BLaER1 (cell line): ENCODE results near the gene RASGRP1.

Experiments
- H3K27ac ChIP-seq: shearing (Covaris generic); formaldehyde crosslinking; 2 replicates; pipeline ENCODE4 v1.8.1; 2022
- H3K27me3 ChIP-seq: shearing (Covaris generic); formaldehyde crosslinking; 2 replicates; pipeline ENCODE4 v1.8.1; 2022
- H3K36me3 ChIP-seq: shearing (Covaris generic); formaldehyde crosslinking; 2 replicates; pipeline ENCODE4 v1.8.1; 2022
- H3K4me1 ChIP-seq: shearing (Covaris generic); formaldehyde crosslinking; 2 replicates; pipeline ENCODE4 v1.8.1; 2022
- H3K4me2 ChIP-seq: shearing (Covaris generic); formaldehyde crosslinking; 2 replicates; pipeline ENCODE4 v1.8.1; 2022
- H3K4me3 ChIP-seq: shearing (Covaris generic); formaldehyde crosslinking; 2 replicates; pipeline ENCODE4 v1.8.1; 2022
- H3K9ac ChIP-seq: shearing (Covaris generic); formaldehyde crosslinking; 2 replicates; pipeline ENCODE4 v1.8.1; 2022
- H3K9me3 ChIP-seq: shearing (Covaris generic); formaldehyde crosslinking; 2 replicates; pipeline ENCODE4 v1.8.1; 2022
- H4K20me1 ChIP-seq: shearing (Covaris generic); formaldehyde crosslinking; 2 replicates; pipeline ENCODE4 v1.8.1; 2022
- Cebpa-rat ChIP-seq: shearing (Covaris generic); IDR thresholded peaks from 2 replicates; pipeline ENCODE4 v1.8.1; 2022

The RASGRP1 gene

GRCh38 chr15:38499651-38500050 is 65.0 kb downstream of the RASGRP1 start:
- H3K36me3 ChIP-seq = peaks cover 59% of the 10 kb centered on the region
- no peak overlapping the region for H3K27ac ChIP-seq
- H3K9ac ChIP-seq = no peak overlapping the region
- H4K20me1 ChIP-seq = no peaks in the 10 kb centered on the region
- no peak for TF ChIP-seq Cebpa-rat
- H3K4me3 ChIP-seq = no peak overlapping the region
- H3K27me3 ChIP-seq = no peaks in the 10 kb centered on the region
- no peaks in the 10 kb centered on the region for H3K4me1 ChIP-seq
- H3K4me2 ChIP-seq = no peak overlapping the region
- H3K9me3 ChIP-seq = peaks cover 5% of the 10 kb centered on the region; the same call in 1 of the 2 replicates

GRCh38 chr15:38496151-38496550 is 68.5 kb downstream of the RASGRP1 start:
- Histone ChIP-seq H4K20me1 (no peaks in the 10 kb centered on the region), H3K4me3 (no peak overlapping the region), H3K4me1 (no peaks in the 10 kb centered on the region), H3K9me3 (peaks cover 5% of the 10 kb centered on the region; the same call in 1 of the 2 replicates), H3K27me3 (no peaks in the 10 kb centered on the region), H3K9ac (no peak overlapping the region), H3K36me3 (peaks cover 45% of the 10 kb centered on the region), H3K4me2 (no peak overlapping the region), H3K27ac (no peak overlapping the region)
- TF ChIP-seq Cebpa-rat = no peak

DNA sequence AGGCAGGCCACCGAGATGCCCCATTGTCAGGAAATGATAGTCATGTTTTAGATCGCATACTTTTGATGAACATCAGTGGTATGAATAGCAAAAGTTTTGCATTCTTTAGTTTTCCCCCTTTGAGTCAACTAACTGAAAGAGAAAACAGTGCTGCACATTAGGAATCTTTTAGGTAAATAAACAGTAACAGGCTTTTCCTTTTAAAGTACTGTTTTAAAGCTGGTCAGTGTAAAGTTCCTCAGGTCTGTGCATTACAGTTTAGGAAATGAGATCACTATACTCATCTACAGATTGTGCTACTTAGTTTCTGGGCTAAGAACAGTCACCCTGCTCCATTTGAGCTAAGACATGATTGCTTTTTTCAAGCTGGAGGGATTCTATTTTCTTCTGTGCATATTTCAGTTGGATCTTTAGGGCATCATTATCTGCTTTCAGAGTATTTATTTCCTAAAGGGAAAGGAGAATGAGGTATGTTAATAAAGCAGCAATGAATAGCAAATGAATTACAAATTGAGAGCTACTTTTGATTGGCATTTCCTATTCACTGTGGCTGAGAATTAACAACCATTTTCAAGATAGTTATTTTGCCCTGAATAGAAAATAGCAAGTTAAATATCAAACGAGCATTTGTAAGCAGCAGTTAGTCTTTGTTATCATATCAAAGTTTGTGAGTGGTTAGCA is 74.2 kb downstream of the RASGRP1 start:
- Histone ChIP-seq H3K4me2 (no peak overlapping the region), H3K36me3 (peaks cover 42% of the 10 kb centered on the region), H3K9me3 (no peaks in the 10 kb centered on the region), H4K20me1 (no peaks in the 10 kb centered on the region), H3K27me3 (no peaks in the 10 kb centered on the region), H3K4me3 (no peak overlapping the region), H3K4me1 (no peaks in the 10 kb centered on the region), H3K27ac (no peak overlapping the region), H3K9ac (no peak overlapping the region)
- TF ChIP-seq Cebpa-rat = no peak

GRCh38 chr15:38487378-38487777 is 77.2 kb downstream of the RASGRP1 start:
- no peaks in the 10 kb centered on the region for H4K20me1 ChIP-seq
- peaks cover 4% of the 10 kb centered on the region; the same call in 1 of the 2 replicates for H3K4me1 ChIP-seq
- no peaks in the 10 kb centered on the region for H3K9me3 ChIP-seq
- no peak overlapping the region for H3K4me3 ChIP-seq
- H3K36me3 ChIP-seq = peaks cover 34% of the 10 kb centered on the region
- H3K9ac ChIP-seq = no peak overlapping the region
- no peaks in the 10 kb centered on the region for H3K27me3 ChIP-seq
- TF ChIP-seq Cebpa-rat = no peak
- no peak overlapping the region for H3K27ac ChIP-seq
- no peak overlapping the region for H3K4me2 ChIP-seq

GRCh38 chr15:38486936-38487335 is 77.7 kb downstream of the RASGRP1 start:
- H3K4me3 ChIP-seq = no peak overlapping the region
- peaks cover 39% of the 10 kb centered on the region for H3K36me3 ChIP-seq
- H3K9me3 ChIP-seq = no peaks in the 10 kb centered on the region
- H3K27me3 ChIP-seq = no peaks in the 10 kb centered on the region
- no peak overlapping the region for H3K9ac ChIP-seq
- H3K4me1 ChIP-seq = peaks cover 7% of the 10 kb centered on the region; the same call in 1 of the 2 replicates
- no peaks in the 10 kb centered on the region for H4K20me1 ChIP-seq
- H3K4me2 ChIP-seq = no peak overlapping the region
- no peak overlapping the region for H3K27ac ChIP-seq
- no peak for TF ChIP-seq Cebpa-rat

GRCh38 chr15:38482572-38482971 is 82.0 kb downstream of the RASGRP1 start:
- no peaks in the 10 kb centered on the region for H4K20me1 ChIP-seq

GRCh38 chr15:38481761-38482160 is 82.9 kb downstream of the RASGRP1 start:
- no peak for TF ChIP-seq Cebpa-rat
- no peak overlapping the region for H3K27ac ChIP-seq

More at GRCh38 chr15:38482572-38482971, 82.0 kb downstream of the RASGRP1 start:
- Histone ChIP-seq H3K9me3 (no peaks in the 10 kb centered on the region), H3K4me1 (peaks cover 19% of the 10 kb centered on the region; the same call in 1 of the 2 replicates), H3K27ac (no peak overlapping the region), H3K9ac (no peak overlapping the region), H3K27me3 (no peaks in the 10 kb centered on the region), H3K4me3 (no peak overlapping the region), H3K4me2 (peak overlapping the region; percentile 6; the same call in 1 of the 2 replicates), H3K36me3 (peaks cover 43% of the 10 kb centered on the region)
- no peak for TF ChIP-seq Cebpa-rat

GRCh38 chr15:38481113-38481512 is 83.5 kb downstream of the RASGRP1 start:
- no peak overlapping the region for H3K9ac ChIP-seq
- no peak for TF ChIP-seq Cebpa-rat
- no peak overlapping the region for H3K4me2 ChIP-seq
- no peaks in the 10 kb centered on the region for H3K9me3 ChIP-seq
- peaks cover 19% of the 10 kb centered on the region; the same call in 1 of the 2 replicates for H3K4me1 ChIP-seq
- H3K36me3 ChIP-seq = peaks cover 42% of the 10 kb centered on the region
- no peak overlapping the region for H3K27ac ChIP-seq
- H4K20me1 ChIP-seq = no peaks in the 10 kb centered on the region
- H3K27me3 ChIP-seq = no peaks in the 10 kb centered on the region
- H3K4me3 ChIP-seq = no peak overlapping the region

More at GRCh38 chr15:38481761-38482160, 82.9 kb downstream of the RASGRP1 start:
- H4K20me1 ChIP-seq = no peaks in the 10 kb centered on the region
- H3K9ac ChIP-seq = no peak overlapping the region
- H3K36me3 ChIP-seq = peaks cover 43% of the 10 kb centered on the region
- H3K27me3 ChIP-seq = no peaks in the 10 kb centered on the region
- H3K9me3 ChIP-seq = no peaks in the 10 kb centered on the region
- H3K4me3 ChIP-seq = no peak overlapping the region
- H3K4me2 ChIP-seq = no peak overlapping the region
- peaks cover 19% of the 10 kb centered on the region; the same call in 1 of the 2 replicates for H3K4me1 ChIP-seq

DNA sequence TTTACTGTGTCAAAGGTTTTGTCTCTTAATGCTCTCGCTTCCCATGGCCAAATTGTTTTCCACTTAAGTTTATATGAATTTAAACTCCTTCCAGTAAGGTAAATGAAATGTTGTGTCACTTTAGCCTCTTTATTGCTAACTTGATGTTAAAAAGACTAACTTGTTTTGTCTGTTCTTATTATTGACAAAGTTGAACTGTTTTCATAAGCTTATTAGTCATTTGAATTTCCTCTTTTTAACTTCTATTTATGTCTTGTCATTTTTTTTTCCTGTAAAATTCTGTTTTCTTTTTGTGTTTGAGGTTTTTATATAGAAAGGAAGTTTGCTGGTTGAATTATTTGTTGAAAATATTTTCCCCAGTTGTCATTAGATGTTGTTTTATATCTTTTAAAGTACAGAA is 84.9 kb downstream of the RASGRP1 start:
- H3K36me3 ChIP-seq = peaks cover 50% of the 10 kb centered on the region
- H3K4me2 ChIP-seq = peak overlapping the region; percentile 17; the same call in 1 of the 2 replicates
- no peaks in the 10 kb centered on the region for H4K20me1 ChIP-seq
- H3K9me3 ChIP-seq = no peaks in the 10 kb centered on the region
- H3K4me1 ChIP-seq = peaks cover 19% of the 10 kb centered on the region; the same call in 1 of the 2 replicates
- H3K4me3 ChIP-seq = no peak overlapping the region
- H3K27ac ChIP-seq = no peak overlapping the region
- TF ChIP-seq Cebpa-rat = no peak
- no peak overlapping the region for H3K9ac ChIP-seq
- H3K27me3 ChIP-seq = no peaks in the 10 kb centered on the region

GRCh38 chr15:38479266-38479665 is 85.3 kb downstream of the RASGRP1 start:
- peaks cover 55% of the 10 kb centered on the region for H3K36me3 ChIP-seq

More at GRCh38 chr15:38479266-38479665, 85.3 kb downstream of the RASGRP1 start:
- H4K20me1 ChIP-seq = no peaks in the 10 kb centered on the region
- H3K4me2 ChIP-seq = no peak overlapping the region
- peaks cover 19% of the 10 kb centered on the region; the same call in 1 of the 2 replicates for H3K4me1 ChIP-seq
- H3K9ac ChIP-seq = no peak overlapping the region
- H3K27ac ChIP-seq = no peak overlapping the region
- no peak for TF ChIP-seq Cebpa-rat
- no peaks in the 10 kb centered on the region for H3K9me3 ChIP-seq
- no peak overlapping the region for H3K4me3 ChIP-seq
- no peaks in the 10 kb centered on the region for H3K27me3 ChIP-seq
